Chondrocyte (in vitro differentiated cells): ENCODE measurements around the gene COL18A1. TPM values are rescaled to one million over a fixed set of nuclear protein-coding genes. Genes with fewer than 3 reads are reported as not detected.

ENCODE experiments used
- DNase-seq: peaks from one replicate; pipeline ENCODE4 v3.0.0; 2021; ENCODE audit warnings: mixed read lengths, low spot score
- H3K27ac Mint-ChIP-seq: one replicate; pipeline ENCODE4 v1.8.0; 2021; ENCODE audit warnings: mild to moderate bottlenecking, moderate library complexity, mixed read lengths; ENCODE audit not compliant: unreplicated experiment
- H3K27me3 Mint-ChIP-seq: 2 replicates; pipeline ENCODE4 v1.8.0; 2021; ENCODE audit warnings: low read depth, mixed read lengths
- H3K36me3 Mint-ChIP-seq: 2 replicates; pipeline ENCODE4 v1.8.0; 2021; ENCODE audit warnings: low read depth, mixed read lengths
- H3K4me1 Mint-ChIP-seq: 2 replicates; pipeline ENCODE4 v1.8.0; 2021; ENCODE audit warnings: low read depth, mild to moderate bottlenecking, mixed read lengths
- H3K4me3 Mint-ChIP-seq: one replicate; pipeline ENCODE4 v1.8.0; 2021; ENCODE audit warnings: mild to moderate bottlenecking, moderate library complexity, mixed read lengths; ENCODE audit not compliant: unreplicated experiment
- H3K9me3 Mint-ChIP-seq: 2 replicates; pipeline ENCODE4 v1.8.0; 2021; ENCODE audit warnings: low read depth, mixed read lengths
- total RNA-seq: library from RNA; stranded (reverse); gene quantifications from 3 replicates; pipeline ENCODE4 v1.2.1, GENCODE V29; 2021
- TF ChIP-seq, protein P1 (sequence below): fragments of 200-600 bp; sonication (generic); IDR thresholded peaks from 2 replicates; pipeline ENCODE4 v1.5.0; 2021; ENCODE audit warnings: antibody characterized with exemption, mild to moderate bottlenecking, moderate library complexity

COL18A1 gene
- total RNA-seq, 1 donor from 2014 or later = 616 TPM

DNA sequence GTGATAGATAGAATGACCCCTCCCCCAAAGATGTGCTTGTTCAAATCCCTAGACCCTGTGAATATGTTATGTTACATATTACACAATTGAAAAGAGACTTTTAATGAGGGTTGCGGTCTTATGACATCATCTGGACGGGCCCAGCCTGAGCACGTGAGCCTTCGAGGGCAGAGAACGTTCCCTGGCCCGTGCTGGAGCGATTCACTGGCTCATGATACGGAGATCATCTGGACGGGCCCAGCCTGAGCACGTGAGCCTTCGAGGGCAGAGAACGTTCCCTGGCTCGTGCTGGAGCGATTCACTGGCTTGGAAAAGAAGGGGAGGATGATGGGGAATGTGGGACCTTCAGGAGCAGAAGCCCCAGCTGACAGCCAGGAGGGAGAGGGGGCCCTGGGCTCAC lies 34.4 kb upstream of the COL18A1 start:
- peaks cover 3% of the 10 kb centered on the region for H3K36me3 Mint-ChIP-seq
- peak; percentile 54 for DNase-seq
- H3K4me1 Mint-ChIP-seq = peaks cover 40% of the 10 kb centered on the region
- H3K9me3 Mint-ChIP-seq = peaks cover 5% of the 10 kb centered on the region
- no peaks in the 10 kb centered on the region for H3K27me3 Mint-ChIP-seq
- TF ChIP-seq, protein P1, sequence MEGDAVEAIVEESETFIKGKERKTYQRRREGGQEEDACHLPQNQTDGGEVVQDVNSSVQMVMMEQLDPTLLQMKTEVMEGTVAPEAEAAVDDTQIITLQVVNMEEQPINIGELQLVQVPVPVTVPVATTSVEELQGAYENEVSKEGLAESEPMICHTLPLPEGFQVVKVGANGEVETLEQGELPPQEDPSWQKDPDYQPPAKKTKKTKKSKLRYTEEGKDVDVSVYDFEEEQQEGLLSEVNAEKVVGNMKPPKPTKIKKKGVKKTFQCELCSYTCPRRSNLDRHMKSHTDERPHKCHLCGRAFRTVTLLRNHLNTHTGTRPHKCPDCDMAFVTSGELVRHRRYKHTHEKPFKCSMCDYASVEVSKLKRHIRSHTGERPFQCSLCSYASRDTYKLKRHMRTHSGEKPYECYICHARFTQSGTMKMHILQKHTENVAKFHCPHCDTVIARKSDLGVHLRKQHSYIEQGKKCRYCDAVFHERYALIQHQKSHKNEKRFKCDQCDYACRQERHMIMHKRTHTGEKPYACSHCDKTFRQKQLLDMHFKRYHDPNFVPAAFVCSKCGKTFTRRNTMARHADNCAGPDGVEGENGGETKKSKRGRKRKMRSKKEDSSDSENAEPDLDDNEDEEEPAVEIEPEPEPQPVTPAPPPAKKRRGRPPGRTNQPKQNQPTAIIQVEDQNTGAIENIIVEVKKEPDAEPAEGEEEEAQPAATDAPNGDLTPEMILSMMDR = no peak
- H3K27ac Mint-ChIP-seq = no peak overlapping the region
- H3K4me3 Mint-ChIP-seq = no peak overlapping the region

DNA sequence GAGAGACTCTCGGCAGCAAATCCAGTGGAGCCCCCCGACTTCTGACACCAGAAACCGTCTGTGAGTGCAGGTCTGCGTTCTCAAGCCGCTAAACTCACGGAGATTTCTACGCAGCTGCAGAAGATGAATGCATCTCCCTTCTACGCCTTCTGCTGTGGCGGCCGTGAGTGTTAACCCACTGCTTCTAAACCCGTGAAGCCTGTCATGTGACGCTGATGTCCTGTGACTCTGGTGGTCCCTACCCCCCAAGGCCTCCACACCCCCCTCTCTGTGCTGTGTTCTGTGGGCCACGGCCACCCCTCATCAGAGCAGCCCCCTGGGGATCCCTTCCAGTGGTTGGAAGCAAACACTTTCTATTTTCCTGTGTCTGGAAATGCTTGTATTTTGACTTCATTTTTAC lies 33.9 kb upstream of the COL18A1 start:
- TF ChIP-seq, protein P1 = no peak
- Mint-ChIP-seq H3K27ac (no peak overlapping the region), H3K4me1 (peaks cover 35% of the 10 kb centered on the region), H3K4me3 (no peak overlapping the region), H3K36me3 (peaks cover 3% of the 10 kb centered on the region), H3K9me3 (peaks cover 5% of the 10 kb centered on the region), H3K27me3 (no peaks in the 10 kb centered on the region)
- DNase-seq = no peak

DNA sequence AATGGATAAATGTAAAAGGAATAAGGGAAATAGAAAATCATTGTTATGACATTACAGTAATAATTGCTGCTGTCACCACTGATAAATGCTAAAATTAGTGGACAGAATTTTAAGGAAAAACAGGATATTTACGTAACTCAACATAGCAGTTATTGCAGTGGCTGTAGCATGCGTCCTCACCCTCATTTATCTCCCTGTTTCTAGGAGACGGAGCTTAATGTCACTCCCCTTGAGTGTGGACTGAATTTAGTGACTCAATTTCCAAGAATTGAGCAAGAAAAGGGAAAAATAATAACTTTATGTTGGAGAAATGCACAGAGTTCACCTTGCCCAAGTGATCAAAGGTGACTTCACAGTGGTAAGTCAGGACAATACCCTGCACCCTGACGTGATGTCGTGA lies 33.3 kb upstream of the COL18A1 start:
- Mint-ChIP-seq H3K27me3 (no peaks in the 10 kb centered on the region), H3K36me3 (peaks cover 3% of the 10 kb centered on the region), H3K27ac (no peak overlapping the region), H3K9me3 (peaks cover 5% of the 10 kb centered on the region), H3K4me3 (no peak overlapping the region), H3K4me1 (peaks cover 29% of the 10 kb centered on the region)
- DNase-seq = no peak
- TF ChIP-seq, protein P1 = no peak

DNA sequence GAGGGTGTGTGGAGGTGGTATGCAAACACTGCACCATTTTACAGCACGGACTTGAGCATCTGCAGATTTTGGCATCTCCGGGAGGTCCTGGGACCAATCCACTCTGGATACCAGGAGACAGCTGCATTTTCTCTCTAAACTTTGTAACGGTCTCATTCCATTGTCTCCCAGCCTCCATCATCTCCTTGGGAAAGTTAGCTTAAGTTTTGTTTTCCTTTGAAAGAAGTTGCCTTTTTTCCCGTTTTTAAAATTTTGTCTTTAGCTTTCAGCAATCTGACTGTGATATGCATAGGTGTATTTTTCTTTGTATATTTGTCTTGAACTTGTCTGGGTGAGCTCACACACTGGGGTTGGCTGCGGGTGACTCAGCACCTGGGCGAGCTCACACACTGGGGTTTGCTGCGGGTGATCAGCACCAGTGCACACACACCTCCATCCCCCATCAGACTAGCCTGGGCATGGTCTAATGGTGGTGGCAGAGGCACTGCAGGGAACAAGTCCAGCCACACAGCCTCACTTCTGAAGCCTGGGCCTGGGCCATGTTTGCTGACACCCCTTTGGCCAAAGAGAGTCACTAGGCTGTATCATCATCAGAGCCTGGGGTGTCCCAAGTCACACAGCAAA lies 32.1 kb upstream of the COL18A1 start:
- Mint-ChIP-seq H3K27ac (no peak overlapping the region), H3K27me3 (no peaks in the 10 kb centered on the region), H3K4me3 (no peak overlapping the region), H3K4me1 (peaks cover 18% of the 10 kb centered on the region), H3K36me3 (peaks cover 3% of the 10 kb centered on the region), H3K9me3 (peaks cover 5% of the 10 kb centered on the region)
- peak; percentile 36 for DNase-seq
- TF ChIP-seq, protein P1 = no peak

DNA sequence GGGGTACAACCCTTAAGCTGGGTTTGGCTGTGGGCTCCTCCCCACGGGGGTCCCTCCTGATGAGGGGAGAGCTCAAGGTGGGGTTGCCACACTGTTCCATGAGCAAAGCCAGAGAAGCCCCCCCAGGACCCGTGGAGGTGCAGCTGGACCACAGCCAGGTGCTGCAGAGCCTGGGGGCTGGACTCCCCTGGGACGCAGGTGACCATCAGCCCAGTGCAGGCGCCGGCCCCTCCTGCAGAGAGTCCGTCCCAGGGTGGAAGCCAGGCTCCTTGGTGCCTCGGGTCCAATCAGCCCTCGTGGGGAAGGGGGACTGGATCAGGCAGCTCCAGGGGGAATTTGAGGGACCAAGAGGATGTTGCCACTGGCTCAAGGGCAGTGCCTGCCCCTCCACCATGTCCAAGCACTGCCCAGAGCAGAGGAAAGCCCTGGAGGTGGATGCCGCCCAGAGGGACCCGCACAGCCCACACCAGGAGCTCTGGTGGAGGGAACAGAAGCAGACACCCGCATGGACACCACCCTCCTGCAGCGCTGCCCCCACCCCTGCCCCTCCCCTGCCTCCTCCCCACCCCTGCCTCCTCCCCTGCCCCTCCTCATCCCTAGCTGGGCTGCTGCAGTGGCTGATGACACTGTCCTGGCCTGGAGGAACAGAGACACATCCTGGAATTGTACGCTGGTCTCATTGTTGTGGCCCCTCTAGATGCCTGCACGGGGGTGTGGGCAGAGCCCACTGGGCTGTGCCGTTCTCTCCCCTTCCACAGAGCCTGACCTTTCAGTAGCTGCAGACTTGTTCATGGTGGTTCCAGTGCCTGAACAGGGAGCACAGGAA lies 30.8 kb upstream of the COL18A1 start:
- Mint-ChIP-seq H3K4me3 (no peak overlapping the region), H3K27me3 (no peaks in the 10 kb centered on the region), H3K36me3 (peaks cover 3% of the 10 kb centered on the region), H3K9me3 (peaks cover 5% of the 10 kb centered on the region), H3K4me1 (peaks cover 20% of the 10 kb centered on the region), H3K27ac (no peak overlapping the region)
- DNase-seq = peak; percentile 87
- TF ChIP-seq, protein P1 = no peak
